Measurements from ENCODE around the gene CES4A. TPM values are rescaled to one million over a fixed set of nuclear protein-coding genes. Genes with fewer than 3 reads are reported as not detected.

CES4A gene
- total RNA-seq, 2 donors from 2014 or later: 10.9 to 16.5 TPM

DNA sequence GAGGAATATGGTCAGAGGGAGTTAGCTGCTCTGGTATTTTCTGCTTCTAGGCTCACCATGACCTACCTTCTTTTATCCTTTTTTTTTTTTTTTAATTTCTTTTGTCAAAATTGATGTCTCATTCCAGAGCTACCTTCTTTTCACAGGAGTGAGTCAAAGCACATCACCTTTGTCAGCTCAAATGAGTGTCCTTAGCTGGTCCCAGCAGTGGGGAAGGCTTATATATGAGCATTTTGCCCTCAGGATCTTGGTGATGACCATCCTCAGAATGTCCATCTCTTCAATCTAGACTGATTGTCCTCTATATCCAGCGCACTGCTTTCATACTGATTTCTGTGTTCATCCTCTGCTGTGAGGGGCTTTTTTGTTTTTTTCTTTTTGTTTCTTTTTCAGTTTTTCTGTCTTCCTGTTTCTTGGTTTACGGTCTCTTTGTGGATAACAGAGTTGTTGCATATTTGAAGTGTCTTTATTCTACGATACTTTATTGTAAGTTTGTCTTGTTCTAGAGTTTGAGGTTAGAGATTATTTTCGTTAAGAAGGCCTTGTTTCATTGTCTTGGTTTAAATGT, 65.5 kb downstream of the CES4A start:
- Histone ChIP-seq H3K9me3 (no peaks in the 10 kb centered on the region), H3K36me3 (replicated peaks in 1 of 2; ENCODE audit: insufficient read depth in 1 of 2, low read depth in 2 of 2) (no peaks in the 10 kb centered on the region), H3K27ac (no peak overlapping the region), H3K27me3 (no peaks in the 10 kb centered on the region), H3K4me1 (peaks cover 7% of the 10 kb centered on the region), H3K4me3 (no peak overlapping the region)
- intact Hi-C loops (cut with DNase I): no loop called here
- TF ChIP-seq, protein P1, sequence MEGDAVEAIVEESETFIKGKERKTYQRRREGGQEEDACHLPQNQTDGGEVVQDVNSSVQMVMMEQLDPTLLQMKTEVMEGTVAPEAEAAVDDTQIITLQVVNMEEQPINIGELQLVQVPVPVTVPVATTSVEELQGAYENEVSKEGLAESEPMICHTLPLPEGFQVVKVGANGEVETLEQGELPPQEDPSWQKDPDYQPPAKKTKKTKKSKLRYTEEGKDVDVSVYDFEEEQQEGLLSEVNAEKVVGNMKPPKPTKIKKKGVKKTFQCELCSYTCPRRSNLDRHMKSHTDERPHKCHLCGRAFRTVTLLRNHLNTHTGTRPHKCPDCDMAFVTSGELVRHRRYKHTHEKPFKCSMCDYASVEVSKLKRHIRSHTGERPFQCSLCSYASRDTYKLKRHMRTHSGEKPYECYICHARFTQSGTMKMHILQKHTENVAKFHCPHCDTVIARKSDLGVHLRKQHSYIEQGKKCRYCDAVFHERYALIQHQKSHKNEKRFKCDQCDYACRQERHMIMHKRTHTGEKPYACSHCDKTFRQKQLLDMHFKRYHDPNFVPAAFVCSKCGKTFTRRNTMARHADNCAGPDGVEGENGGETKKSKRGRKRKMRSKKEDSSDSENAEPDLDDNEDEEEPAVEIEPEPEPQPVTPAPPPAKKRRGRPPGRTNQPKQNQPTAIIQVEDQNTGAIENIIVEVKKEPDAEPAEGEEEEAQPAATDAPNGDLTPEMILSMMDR (IDR thresholded peaks at IDR 0.05): no peak
- no peak for TF ChIP-seq POLR2A (IDR thresholded peaks at IDR 0.05)
- WGBS, 2 donors: 86 to 92% methylated on average over 4 of the region's 4 CpGs
- DNase-seq (no peak), ATAC-seq (no peak)

GRCh38 chr16:67054901-67055300, 66.5 kb downstream of the CES4A start:
- H3K4me1 ChIP-seq: peaks cover 7% of the 10 kb centered on the region
- no peaks in the 10 kb centered on the region for H3K27me3 ChIP-seq
- ATAC-seq (no peak), DNase-seq (no peak)
- no peaks in the 10 kb centered on the region for H3K9me3 ChIP-seq
- TF ChIP-seq POLR2A (IDR thresholded peaks at IDR 0.05): no peak
- TF ChIP-seq, protein P1 (IDR thresholded peaks at IDR 0.05): no peak
- H3K4me3 ChIP-seq: no peak overlapping the region
- 88 to 91% methylated on average over 2 of the region's 2 CpGs for WGBS, 2 donors
- H3K27ac ChIP-seq: no peak overlapping the region
- intact Hi-C loops (cut with DNase I): no loop called here
- H3K36me3 ChIP-seq (replicated peaks in 1 of 2; ENCODE audit: insufficient read depth in 1 of 2, low read depth in 2 of 2): no peaks in the 10 kb centered on the region

- Histone ChIP-seq H3K4me1 (peaks cover 7% of the 10 kb centered on the region), H3K4me3 (no peak overlapping the region), H3K27ac (no peak overlapping the region), H3K36me3 (replicated peaks in 1 of 2; ENCODE audit: insufficient read depth in 1 of 2, low read depth in 2 of 2) (no peaks in the 10 kb centered on the region), H3K27me3 (no peaks in the 10 kb centered on the region), H3K9me3 (no peaks in the 10 kb centered on the region)
- no peak for ATAC-seq
- DNase-seq: no peak
- TF ChIP-seq POLR2A (IDR thresholded peaks at IDR 0.05): no peak
- TF ChIP-seq, protein P1 (IDR thresholded peaks at IDR 0.05): no peak
- 91 to 93% methylated on average over 4 of the region's 4 CpGs for WGBS, 2 donors
- intact Hi-C loops (cut with DNase I): no loop called here
Observed at GRCh38 chr16:67055712-67056487, 67.5 kb downstream of the CES4A start.

Small RNA genes within 50 kb of the gene (small RNA-seq; reads per million reads assigned to genes)
- gene RN7SL543P: not detected

Other genes with a start within 250 kb of the CES4A start
- gene DYNC1LI2, start 237.0 kb upstream of the CES4A start, total RNA-seq: 100 to 1,000 TPM in 1 of 2 donors, 10 to 100 TPM in 1; 87.3 to 109 TPM
- not detected for gene TERB1, start 187.0 kb upstream of the CES4A start, total RNA-seq
- gene NAE1, start 157.6 kb upstream of the CES4A start, total RNA-seq: 10 to 100 TPM; 25.7 to 34.6 TPM
- gene CA7, start 144.2 kb upstream of the CES4A start, total RNA-seq: not detected
- 1 to 10 TPM; 4.4 to 6.9 TPM for gene PDP2, start 108.1 kb upstream of the CES4A start, total RNA-seq
- not detected for gene CDH16, start 69.7 kb upstream of the CES4A start, total RNA-seq
- 1 to 10 TPM in 1 of 2 donors, not detected in 1; 8.3 TPM for gene RRAD, start 63.1 kb upstream of the CES4A start, total RNA-seq
- gene CIAO2B, start 54.2 kb upstream of the CES4A start, total RNA-seq: 10 to 100 TPM in 1 of 2 donors, 1 to 10 TPM in 1; 7.6 to 15.3 TPM
- 10 to 100 TPM; 24.9 to 29.3 TPM for gene CES2, start 53.1 kb upstream of the CES4A start, total RNA-seq
- 1 to 10 TPM; 5.2 to 5.6 TPM for gene CES3, start 27.3 kb upstream of the CES4A start, total RNA-seq
- 10 to 100 TPM; 28.0 to 41.9 TPM for gene CBFB, start 40.6 kb downstream of the CES4A start, total RNA-seq
- gene PHAF1, start 121.4 kb downstream of the CES4A start, total RNA-seq: 10 to 100 TPM in 1 of 2 donors, 1 to 10 TPM in 1; 7.8 to 18.5 TPM
- gene B3GNT9, start 162.4 kb downstream of the CES4A start, total RNA-seq: 1 to 10 TPM; 8.3 to 9.9 TPM
- 10 to 100 TPM; 25.7 to 25.9 TPM for gene TRADD, start 171.3 kb downstream of the CES4A start, total RNA-seq
- gene FBXL8, start 171.4 kb downstream of the CES4A start, total RNA-seq: 100 to 1,000 TPM in 1 of 2 donors, 10 to 100 TPM in 1; 73.9 to 104 TPM
- gene HSF4, start 176.2 kb downstream of the CES4A start, total RNA-seq: 100 to 1,000 TPM in 1 of 2 donors, 10 to 100 TPM in 1; 76.8 to 352 TPM
- gene NOL3, start 181.9 kb downstream of the CES4A start, total RNA-seq: 10 to 100 TPM; 51.1 to 78.8 TPM
- 10 to 100 TPM; 11.9 to 31.6 TPM for gene MATCAP1, start 195.4 kb downstream of the CES4A start, total RNA-seq
- 1 to 10 TPM; 1.8 to 2.0 TPM for gene EXOC3L1, start 201.5 kb downstream of the CES4A start, total RNA-seq
- 10 to 100 TPM; 51.9 to 88.7 TPM for gene E2F4, start 203.6 kb downstream of the CES4A start, total RNA-seq
- 10 to 100 TPM; 24.1 to 40.5 TPM for gene ELMO3, start 210.5 kb downstream of the CES4A start, total RNA-seq
- 10 to 100 TPM; 35.8 to 48.1 TPM for gene TMEM208, start 238.5 kb downstream of the CES4A start, total RNA-seq